ENCODE data around the gene EME2.

DNA sequence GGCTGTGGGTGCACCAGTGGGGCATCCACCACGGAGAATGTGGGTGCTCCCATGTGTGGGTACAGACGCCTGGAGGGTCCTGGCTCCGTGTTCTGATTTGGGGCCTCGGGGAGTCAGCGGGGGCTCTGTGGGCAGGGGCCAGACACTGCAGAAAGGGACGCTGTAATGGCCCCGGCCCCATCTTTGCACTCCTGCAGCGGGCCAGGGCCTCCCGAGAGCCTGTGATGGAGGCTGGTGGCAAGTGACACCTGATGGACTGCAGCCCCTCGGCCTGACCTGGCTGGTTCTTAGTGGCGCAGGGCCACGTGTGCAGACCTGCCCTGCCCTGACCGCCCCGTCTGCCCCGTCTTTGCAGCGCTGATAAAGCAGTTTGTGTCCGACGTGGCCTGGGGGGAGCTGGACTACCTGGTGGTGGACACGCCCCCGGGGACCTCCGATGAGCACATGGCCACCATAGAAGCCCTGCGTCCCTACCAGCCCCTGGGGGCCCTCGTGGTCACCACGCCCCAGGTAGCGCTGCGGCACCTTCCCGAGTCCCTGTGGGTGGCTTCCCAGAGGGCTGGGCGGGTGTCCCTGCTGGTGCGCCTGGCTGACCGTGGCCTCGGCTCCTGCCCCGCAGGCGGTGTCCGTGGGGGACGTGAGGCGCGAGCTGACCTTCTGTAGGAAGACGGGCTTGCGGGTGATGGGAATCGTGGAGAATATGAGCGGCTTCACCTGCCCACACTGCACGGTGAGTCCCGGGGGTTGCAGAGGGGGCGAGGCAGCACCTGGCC is 14.9 kb downstream of the EME2 start:
- TF ChIP-seq CTCF (IDR thresholded peaks at IDR 0.05): no peak
- no peak for TF ChIP-seq POLR2A (IDR thresholded peaks at IDR 0.05)

Measured in testis (tissue), 2 donors.